Parathyroid adenoma (tissue), 2 donors: ENCODE results near the gene ZNRF3.
"Not testable (repeated sequence)": the region's sequence is repeated elsewhere in the genome, so short reads cannot be mapped to it uniquely, and the experiment has no call there.

Experiments used
- H2AFZ ChIP-seq: fragments of 300-600 bp; sonication (generic); one replicate; pipeline ENCODE4 v1.7.0; 2017; ENCODE audit warnings: antibody characterized with exemption, mild to moderate bottlenecking
- H3K27ac ChIP-seq: fragments of 300-600 bp; sonication (generic); one replicate; pipeline ENCODE4 v1.7.0; 2017
- H3K27me3 ChIP-seq: fragments of 300-600 bp; sonication (generic); one replicate; pipeline ENCODE4 v1.7.0; 2017; ENCODE audit warnings: low read length; ENCODE audit not compliant: control insufficient read depth, insufficient read depth
- H3K36me3 ChIP-seq: fragments of 300-600 bp; sonication (generic); one replicate; pipeline ENCODE4 v1.7.0; 2017; ENCODE audit warnings: low read length; ENCODE audit not compliant: control insufficient read depth, insufficient read depth
- H3K4me1 ChIP-seq: fragments of 300-600 bp; sonication (generic); one replicate; pipeline ENCODE4 v1.7.0; 2017; ENCODE audit warnings: control low read depth
- H3K4me2 ChIP-seq: fragments of 300-600 bp; sonication (generic); one replicate; pipeline ENCODE4 v1.7.0; 2017; ENCODE audit warnings: low read length
- H3K4me3 ChIP-seq: fragments of 300-600 bp; sonication (generic); one replicate; pipeline ENCODE4 v1.7.0; 2017; ENCODE audit warnings: low read depth, low read length
- H3K79me2 ChIP-seq: fragments of 300-600 bp; sonication (generic); one replicate; pipeline ENCODE4 v1.7.0; 2017; ENCODE audit warnings: control low read depth
- H3K9ac ChIP-seq: fragments of 300-600 bp; sonication (generic); one replicate; pipeline ENCODE4 v1.7.0; 2017; ENCODE audit warnings: mild to moderate bottlenecking
- H3K9me3 ChIP-seq: fragments of 300-600 bp; sonication (generic); one replicate; pipeline ENCODE4 v1.7.0; 2017; ENCODE audit warnings: low read length; ENCODE audit not compliant: control insufficient read depth
- CTCF ChIP-seq: fragments of 300-600 bp; sonication (generic); IDR thresholded peaks from one replicate; pipeline ENCODE4 v1.7.0; 2017; ENCODE audit warnings: antibody characterized with exemption, mild to moderate bottlenecking
- donor health status: primary hyperparathyroidism.

The ZNRF3 gene

GRCh38 chr22:28841111-28841510, 42.3 kb upstream of the ZNRF3 start:
- H3K79me2 ChIP-seq = no peaks in the 10 kb centered on the region
- H3K4me3 ChIP-seq = no peak overlapping the region
- no peak overlapping the region for H3K4me2 ChIP-seq
- no peak for TF ChIP-seq CTCF
- H3K27me3 ChIP-seq = no peaks in the 10 kb centered on the region
- H3K36me3 ChIP-seq = no peaks in the 10 kb centered on the region
- no peak overlapping the region for H2AFZ ChIP-seq
- H3K9ac ChIP-seq = no peak overlapping the region
- no peaks in the 10 kb centered on the region for H3K9me3 ChIP-seq
- H3K4me1 ChIP-seq = no peaks in the 10 kb centered on the region
- no peak overlapping the region for H3K27ac ChIP-seq

GRCh38 chr22:28843633-28844032, 39.7 kb upstream of the ZNRF3 start:
- H3K9me3 ChIP-seq = no peaks in the 10 kb centered on the region
- H3K4me3 ChIP-seq = no peak overlapping the region
- H3K9ac ChIP-seq = no peak overlapping the region
- H3K79me2 ChIP-seq = no peaks in the 10 kb centered on the region
- no peak overlapping the region for H2AFZ ChIP-seq
- no peak overlapping the region for H3K4me2 ChIP-seq
- no peak for TF ChIP-seq CTCF
- no peaks in the 10 kb centered on the region for H3K27me3 ChIP-seq
- no peak overlapping the region for H3K27ac ChIP-seq
- no peaks in the 10 kb centered on the region for H3K4me1 ChIP-seq
- no peaks in the 10 kb centered on the region for H3K36me3 ChIP-seq

GRCh38 chr22:28844277-28844676, 39.1 kb upstream of the ZNRF3 start:
- H3K9me3 ChIP-seq, H3K27me3 ChIP-seq, H3K79me2 ChIP-seq, H3K36me3 ChIP-seq, H3K4me2 ChIP-seq, H3K9ac ChIP-seq, H3K27ac ChIP-seq, H2AFZ ChIP-seq, H3K4me3 ChIP-seq, H3K4me1 ChIP-seq: not testable (repeated sequence)

- no peak overlapping the region for H2AFZ ChIP-seq
- TF ChIP-seq CTCF = no peak
- H3K9ac ChIP-seq = no peak overlapping the region
- H3K4me3 ChIP-seq = no peak overlapping the region
- H3K9me3 ChIP-seq = no peaks in the 10 kb centered on the region
- no peaks in the 10 kb centered on the region for H3K36me3 ChIP-seq
- H3K4me2 ChIP-seq = no peak overlapping the region
- no peaks in the 10 kb centered on the region for H3K27me3 ChIP-seq
- no peak overlapping the region for H3K27ac ChIP-seq
- H3K79me2 ChIP-seq = no peaks in the 10 kb centered on the region
- no peaks in the 10 kb centered on the region for H3K4me1 ChIP-seq
These were observed 36.4 kb upstream of the ZNRF3 start for GRCh38 chr22:28846994-28847393.

GRCh38 chr22:28855355-28856094, 27.8 kb upstream of the ZNRF3 start:
- no peaks in the 10 kb centered on the region for H3K27me3 ChIP-seq
- H3K4me3 ChIP-seq = no peak overlapping the region
- H3K4me1 ChIP-seq = no peaks in the 10 kb centered on the region
- no peaks in the 10 kb centered on the region for H3K9me3 ChIP-seq
- H3K36me3 ChIP-seq = no peaks in the 10 kb centered on the region
- H3K4me2 ChIP-seq = no peak overlapping the region
- TF ChIP-seq CTCF = peak; percentile 77
- no peak overlapping the region for H2AFZ ChIP-seq
- no peak overlapping the region for H3K9ac ChIP-seq
- no peaks in the 10 kb centered on the region for H3K79me2 ChIP-seq
- H3K27ac ChIP-seq = no peak overlapping the region
